NCI-H526 (cell line): ENCODE measurements around the gene SLC22A23.

Experiments
- DNase-seq, 2 experiments: peaks; one replicate each; lab custom pipeline; 2025; lab: John Stamatoyannopoulos, UW

The SLC22A23 gene

DNA sequence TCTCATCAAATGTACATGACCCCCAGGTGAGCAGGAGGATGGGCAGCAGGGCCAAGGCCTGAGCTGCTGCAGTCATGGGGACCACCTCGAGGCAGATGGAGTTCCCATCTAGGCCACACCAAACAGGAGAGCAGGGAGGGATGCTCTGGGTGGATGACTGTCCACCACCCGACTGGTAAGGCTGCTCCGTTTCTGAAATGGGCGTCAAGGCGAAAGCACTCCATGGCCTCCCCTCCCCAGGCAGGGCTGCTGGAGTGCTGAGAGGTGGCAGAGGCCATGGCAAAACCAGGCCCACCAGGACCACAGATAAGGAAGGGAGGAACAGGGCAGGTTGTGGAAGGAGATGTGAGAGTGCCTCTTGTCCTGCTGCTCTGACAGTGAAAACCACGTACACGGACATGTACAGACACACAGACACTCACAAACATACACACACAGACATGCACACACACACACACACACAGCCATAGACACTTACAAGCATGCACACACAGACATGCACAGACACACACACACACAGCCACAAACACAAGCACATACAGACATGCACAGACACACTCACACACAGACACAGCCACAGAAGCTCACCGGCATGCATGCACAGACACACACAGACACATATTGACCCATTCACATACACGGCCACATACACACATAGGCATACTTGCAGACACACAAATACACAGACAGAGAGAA, 104.9 kb downstream of the SLC22A23 start:
- peak in 1 of 2 experiments; percentile 55 for DNase-seq

DNA sequence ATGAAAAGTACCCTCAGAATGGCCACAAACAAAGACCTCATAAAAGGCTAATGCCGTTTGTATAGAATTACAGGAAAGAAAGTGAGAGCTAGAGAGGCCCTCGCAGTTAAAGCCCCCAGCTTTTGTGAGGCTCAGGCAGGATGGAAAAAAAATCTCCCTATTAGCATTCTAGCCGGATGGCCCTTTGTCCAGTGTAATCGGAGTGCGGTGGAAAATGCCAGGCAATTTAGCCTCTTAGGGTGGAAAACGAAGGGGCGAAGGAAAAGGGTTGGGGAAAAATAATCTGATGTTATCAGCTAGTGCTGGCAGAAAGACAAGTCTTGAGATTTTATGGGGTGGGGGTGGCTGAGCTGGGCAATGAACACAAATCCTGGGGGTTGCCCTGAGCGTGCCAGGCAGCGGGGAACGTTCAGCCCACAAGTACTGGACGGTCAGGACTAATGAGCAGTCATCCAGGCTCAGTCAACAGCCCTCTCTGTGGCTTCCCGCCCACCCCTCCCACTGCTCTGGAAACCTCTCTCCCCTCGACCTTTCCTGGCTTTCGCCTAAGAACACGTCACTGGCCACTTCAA, 105.7 kb downstream of the SLC22A23 start:
- peak; percentile 63 to 65 for DNase-seq

DNA sequence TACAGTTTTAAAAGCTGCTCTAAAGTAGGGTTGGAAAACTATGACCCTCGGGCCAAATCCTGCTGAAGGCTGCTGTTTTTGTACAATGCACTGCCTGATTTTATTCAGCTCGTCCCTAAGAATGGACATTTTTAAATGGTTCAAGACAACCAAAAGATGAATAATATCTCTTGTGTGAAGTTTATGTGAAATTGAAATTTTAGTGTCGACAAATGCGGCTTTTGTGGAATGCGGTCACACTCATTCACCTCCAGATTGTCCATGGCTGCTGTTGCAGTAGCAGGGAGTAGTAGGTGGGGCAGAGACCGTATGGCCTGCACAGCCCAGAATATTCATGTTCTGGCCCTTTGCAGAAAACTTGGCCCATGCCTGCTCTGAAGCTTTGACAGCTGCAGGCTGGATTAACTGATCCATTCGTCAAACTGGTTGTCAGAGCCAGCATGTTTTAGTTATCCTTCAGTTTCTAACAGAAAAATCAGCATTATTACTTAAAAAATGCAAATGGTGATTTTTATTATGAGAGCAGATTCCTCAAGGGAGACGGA, 106.5 kb downstream of the SLC22A23 start:
- peak in 1 of 2 experiments; percentile 30 for DNase-seq

DNA sequence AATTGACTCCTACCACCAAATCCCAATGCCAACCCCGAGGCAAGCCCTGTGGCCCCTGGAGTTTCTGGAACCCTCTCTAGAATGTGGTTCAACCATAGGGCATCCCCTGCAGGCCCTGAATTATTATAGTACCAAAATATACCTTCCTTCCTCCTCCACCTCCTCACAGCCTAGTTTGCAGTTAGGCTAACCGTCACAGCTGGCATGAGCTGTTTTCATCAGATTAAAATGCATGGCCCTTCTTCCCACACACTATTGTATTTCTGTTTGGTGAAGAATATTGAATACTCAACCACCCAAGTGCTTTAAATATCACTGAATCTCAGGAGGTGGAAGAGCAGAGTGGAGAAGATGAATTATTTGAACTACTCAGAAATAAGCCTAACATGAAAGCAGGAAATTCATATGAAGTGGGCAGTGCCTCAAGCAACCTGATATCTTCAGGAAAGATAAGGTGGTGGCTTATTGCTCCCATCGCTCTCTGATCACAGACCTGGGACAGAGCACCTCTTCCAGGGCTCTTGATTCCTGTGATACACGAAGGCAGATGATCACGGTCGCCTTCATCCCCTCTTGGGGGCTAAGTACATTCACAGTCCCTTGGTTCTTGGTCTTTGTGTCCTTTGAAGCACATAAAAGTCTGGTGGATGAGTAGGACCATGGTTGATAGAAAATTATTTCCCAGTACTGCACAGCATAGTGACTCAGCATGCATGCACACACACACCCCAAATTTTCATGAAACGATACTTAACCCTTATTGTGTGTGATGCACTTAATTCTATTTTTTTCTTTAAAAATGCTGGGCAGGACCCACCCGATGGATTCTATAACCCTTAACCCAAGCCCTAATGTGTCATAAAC, 107.2 kb downstream of the SLC22A23 start:
- peak; percentile 48 to 49 for DNase-seq

DNA sequence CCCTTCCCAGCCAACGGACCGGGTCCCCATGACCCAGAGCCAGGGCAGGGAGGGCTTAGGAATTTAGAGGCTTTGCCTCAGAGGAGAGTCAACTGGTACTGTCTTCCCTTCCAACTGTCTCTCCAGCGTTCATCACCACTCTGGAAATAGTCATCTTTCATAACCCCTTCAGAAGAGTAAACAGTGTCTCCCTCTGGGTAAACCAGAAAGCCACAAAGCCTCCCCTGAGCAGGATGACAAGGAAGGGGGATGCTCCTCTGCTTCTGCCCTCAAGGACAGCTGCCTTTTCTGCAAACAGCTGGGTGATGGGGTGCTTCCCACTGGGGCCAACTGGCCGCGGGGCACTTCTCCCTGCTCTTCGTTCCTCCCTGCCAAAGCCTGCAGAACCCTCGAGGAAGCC, 108.0 kb downstream of the SLC22A23 start:
- DNase-seq = peak in 1 of 2 experiments; percentile 19

DNA sequence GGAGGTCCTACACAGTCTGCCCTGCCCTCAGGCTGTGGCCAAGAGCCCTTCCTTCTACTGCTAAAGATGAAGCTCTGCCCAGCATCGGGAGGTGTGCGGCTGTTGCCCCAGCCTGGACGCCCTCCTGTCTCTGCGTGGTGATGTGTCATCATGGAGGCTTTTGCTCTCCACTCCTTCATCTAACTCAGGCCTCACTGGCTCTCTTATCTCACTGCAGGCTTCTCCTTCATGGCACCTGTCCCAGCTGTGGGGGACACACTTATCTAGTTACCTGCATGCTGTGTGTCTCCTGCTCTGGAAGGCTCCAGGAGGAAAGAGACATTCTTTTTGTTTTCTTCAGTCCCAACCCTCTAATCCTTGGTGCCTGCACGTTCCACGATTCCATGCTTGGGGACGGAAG, 109.0 kb downstream of the SLC22A23 start:
- DNase-seq = no peak

DNA sequence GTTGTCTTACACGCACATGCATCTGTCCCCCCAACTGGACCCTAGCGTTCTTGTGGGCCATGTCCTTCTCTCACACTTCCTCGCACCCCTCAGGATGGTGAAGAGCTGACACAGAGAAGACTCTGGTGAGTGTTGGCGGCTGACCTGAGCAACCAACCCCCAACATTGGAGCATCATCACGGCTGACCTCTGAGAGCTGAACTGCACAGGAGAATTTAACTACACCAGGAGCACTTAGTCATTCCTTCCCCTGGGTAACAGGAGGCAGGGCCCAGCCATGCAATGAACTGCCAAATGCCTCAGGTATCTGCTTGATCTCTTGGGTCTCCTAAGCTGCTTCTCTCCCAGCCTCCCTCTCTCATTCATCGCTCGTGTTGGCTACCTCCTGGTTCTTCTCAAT, 109.6 kb downstream of the SLC22A23 start:
- no peak for DNase-seq

DNA sequence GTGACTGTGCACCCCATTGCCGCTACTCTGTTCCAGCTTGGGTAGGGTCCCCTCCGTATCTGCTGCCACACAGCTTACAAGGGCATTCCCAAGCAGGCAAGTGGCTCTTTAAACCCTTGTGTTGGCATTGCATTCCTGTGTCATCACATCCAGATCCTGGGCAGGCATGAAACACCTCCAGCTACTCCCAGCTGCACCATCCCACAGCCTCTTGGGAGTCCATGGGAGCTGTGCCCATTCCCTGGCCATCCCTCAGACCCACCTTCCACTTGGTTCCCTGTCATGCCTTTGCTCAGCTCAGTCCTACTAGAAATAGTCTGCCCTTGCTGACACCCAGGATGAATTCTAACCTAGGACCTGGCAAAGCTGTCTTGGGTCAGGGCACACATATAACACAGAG, 110.4 kb downstream of the SLC22A23 start:
- no peak for DNase-seq

DNA sequence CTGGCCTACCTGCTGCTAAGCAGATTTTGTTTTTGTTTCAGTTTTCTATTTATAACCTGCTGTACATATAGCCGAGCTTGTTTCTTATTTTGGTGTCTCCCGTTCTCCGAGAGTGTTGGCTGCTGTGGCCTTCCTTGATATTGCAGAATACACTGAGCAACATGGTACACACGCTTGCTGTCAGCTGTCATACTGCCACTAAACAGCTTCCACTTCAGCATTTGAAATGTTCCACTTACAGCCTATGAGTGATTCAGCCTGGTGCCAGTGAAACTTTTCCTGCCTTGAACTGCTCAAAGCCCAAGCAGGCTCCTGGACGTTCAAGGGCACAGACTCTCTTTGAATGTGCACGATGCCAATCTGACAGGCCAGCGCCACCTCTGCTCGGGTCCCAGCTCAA, 111.0 kb downstream of the SLC22A23 start:
- no peak for DNase-seq

DNA sequence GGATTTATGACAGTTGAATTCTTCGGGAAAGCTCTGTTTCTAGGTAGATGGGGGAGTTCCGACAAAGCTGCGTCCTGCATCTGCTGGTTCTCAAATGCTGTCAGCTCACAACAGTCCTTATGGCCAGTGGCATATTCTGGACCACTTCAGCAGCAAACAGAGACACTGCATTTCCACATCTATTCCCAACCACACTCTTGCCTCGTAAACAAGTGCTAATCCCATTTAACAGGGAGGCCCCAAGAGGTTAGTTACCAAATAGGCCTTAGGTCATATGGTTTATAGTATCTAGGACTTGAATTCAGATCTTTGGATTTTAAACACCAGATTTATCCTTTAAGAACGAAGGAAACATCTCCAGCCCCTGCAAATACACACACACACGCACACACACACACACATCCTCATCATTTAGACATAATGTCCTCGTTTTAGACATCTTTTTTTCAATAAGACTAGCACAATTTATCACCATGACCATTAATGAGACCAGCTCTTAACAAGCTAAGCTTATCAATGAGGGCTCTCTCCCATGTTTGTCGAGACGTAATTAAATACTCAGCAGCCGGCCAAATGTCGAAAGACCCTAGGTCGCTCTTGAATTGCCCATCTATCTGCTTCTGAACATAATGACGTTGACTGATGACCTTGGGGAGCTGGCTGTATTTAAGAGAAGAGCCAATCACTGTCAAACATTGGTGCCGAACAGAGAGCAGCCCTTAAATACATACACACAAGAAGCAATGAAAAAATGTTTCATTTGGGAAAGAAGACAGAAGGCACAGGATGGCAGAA, 113.6 kb downstream of the SLC22A23 start:
- DNase-seq = no peak

DNA sequence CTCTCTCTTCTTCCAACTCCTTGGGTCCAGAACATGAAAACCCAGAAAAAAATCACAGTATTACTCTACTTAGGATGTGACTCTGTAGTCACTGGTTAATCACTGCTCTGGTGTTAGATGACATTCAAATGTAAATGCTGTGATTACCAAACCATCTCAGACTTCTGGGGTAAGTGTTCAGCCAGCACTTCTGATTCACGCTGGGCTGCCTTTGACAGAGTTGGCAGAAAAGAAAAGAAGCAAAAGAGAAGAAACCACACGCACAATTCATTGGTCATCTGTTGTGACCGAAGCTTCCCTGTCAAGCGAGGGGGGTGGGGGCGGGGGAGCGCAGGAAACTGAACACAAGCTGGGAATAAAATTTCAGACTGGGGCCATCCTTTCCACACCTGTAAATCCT, 115.4 kb downstream of the SLC22A23 start:
- DNase-seq = no peak

DNA sequence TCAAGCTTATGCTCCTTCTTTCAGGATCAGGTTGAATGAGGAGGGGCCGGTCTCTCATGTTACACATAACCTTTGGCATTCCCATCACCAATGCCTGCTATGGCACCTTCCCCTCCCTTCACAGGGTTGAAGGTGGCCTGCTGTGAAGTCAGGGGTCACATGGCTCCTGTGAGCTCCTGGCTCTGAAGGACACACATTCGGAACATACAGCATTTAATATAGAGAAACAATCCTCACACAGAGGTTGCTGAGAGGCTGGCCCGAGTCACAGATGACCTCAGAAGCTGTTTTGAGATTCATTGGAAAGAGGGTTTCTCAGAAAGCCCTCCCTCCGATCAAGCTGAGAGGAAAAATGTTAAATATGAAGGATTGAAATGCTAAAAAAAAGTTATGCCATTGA, 116.0 kb downstream of the SLC22A23 start:
- DNase-seq = no peak

DNA sequence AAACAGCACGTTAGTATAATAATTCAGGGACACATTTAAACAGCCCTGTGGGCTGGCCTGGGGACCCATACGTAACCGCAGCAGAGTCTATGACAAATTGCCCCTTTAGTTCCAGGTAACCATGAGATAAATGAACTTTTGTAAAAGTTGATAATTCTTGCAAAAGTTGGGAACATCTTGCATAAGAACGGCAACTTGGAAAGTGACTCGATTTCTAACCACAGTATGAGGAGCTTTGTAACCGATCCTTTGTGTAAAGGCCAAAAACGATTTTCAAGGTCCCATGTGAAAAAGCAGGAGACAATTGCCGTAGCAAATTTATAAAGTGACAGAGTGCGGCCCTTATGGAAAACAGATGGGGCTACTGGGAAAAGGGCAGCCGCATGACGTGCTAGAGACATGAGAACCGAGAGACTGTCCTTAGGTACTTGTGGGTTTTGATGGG, 116.5 kb downstream of the SLC22A23 start:
- DNase-seq = no peak

DNA sequence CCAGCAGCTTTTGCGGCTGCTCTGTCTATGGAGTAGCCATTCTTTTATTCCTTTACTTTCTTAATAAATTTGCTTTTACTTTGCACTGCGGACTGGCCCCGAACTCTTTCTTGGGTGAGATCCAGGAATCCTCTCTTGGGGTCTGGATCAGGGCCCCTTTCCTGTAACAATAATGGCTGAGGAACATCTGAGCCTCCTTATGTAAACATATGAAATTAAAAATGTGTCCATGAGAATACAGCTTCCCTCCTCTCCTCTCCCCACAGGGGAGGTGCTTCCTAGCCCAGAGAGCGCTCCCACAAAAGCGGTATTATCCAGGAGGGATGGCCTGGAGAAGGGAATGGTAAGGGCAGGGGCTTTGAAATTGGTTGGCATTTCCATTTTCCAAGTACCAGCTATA, 117.0 kb downstream of the SLC22A23 start:
- DNase-seq = no peak

DNA sequence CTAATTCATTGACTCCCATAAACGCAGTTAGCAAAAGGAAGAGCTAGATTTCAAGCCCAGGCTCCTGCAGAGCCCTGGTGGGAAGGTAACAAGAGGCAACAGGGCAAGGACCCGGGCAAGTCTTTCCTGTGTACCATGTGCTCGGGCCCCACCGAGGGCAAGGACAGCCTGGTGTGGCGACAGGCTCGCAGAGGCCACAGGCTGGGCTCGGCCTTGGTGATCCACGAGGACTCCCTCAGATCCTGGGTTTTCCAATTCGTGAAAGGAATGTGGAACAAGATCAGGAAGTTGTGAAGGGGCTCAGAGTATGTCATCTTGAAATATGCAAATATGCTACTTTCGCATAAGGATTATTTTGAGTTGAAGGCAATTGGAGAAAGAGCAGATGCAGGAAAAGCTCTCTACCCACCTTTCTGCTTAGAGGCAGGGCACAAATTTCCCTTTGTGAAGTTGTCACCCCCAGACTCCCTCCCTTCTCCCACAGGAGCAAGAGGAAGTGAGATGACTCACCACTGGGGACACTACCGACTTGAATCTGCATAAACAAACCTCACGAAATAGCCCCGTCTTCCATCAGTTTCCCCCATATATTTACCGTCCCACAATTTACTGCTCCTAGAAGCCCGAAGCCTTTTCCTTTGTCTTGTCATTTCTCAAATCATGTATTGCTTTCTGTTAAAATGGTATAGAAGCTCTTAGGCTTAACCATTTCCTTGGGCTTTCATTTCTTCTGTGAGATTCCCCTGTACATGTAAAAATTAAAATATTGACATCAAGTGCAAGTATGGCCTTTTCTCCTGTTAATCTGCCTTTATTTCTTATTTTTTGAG, 119.1 kb downstream of the SLC22A23 start:
- no peak for DNase-seq

DNA sequence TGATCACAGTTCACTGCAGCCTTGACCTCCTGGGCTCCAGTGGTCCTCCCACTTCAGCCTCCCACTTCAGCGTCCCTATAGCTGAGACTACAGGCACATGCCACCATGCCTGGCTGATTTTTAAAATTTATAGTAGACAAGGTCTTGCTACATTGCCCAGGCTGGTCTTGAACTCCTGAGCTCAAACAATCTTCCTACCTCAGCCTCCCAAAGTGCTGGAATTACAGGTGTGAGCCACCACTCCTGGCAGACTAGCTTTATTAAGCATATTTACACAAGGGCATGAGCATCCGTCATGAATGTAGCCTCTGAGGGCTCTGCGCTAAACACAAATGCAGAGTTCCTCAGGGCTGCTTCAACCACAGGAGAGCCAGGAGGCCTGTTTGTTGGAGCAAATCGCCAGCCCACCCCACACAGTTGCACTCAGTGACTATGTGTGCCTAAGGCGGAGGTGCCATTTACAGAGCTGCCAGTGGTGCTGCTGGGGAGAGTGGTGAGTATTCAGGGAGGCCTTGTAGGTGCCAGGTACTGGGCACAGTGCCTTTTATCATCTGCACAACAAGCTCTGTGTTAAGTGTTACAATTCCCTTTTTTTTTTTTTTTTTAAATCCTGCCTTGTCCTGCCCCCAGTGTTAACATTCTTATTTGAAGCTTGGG, 119.9 kb downstream of the SLC22A23 start:
- DNase-seq = no peak

DNA sequence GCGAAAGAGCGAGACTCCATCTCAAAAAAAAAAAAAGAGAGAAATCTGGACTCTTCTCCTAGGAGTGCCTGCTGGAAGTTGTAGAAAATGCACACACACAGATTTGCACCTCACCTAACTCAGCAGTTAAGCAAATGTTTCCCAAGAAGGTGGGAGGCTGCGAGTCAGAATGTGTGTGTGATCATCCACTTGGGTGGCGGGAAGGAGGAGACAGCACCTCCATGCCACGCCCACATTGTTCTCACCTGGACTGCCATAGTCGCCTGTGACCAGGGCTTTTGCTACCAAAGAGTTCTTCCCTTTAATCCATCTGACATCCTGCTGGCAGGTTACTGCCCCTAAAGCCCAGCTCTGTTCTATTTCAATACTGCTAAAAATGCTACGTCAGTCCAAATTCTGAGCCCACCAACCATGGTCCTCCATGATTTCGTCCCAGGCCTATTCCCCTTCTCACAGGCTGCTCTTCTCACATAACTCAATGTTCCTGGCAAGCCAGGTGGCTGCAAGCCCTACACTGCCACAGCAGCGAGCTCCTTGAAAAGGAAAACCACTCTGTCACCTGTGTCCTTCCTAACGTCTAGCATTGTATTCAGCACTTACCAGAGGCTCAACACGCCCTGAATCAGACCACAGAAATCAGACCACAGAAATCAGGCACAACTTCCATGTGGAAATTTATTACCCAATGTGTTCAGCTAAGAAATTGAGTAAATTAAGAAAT, 120.6 kb downstream of the SLC22A23 start:
- no peak for DNase-seq

DNA sequence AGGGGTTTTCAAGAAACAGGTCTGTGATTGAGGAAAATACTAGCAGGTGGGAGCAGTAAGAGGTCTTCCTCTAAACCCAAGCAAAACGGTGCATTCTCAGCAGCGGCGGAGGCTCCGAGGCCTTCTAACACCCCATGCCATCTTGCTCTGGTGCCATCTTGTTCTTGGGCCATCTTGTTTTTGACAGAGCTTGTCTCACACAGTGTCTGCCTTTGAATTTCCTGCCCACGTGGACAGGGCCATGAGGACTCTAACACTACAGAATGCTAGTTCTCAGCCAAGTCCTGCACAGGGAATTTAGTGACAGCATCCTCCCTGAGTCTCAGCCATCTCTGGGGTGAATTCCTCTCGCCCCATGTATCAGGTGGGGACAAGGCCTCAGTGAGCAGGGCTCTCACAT, 121.7 kb downstream of the SLC22A23 start:
- DNase-seq = no peak

DNA sequence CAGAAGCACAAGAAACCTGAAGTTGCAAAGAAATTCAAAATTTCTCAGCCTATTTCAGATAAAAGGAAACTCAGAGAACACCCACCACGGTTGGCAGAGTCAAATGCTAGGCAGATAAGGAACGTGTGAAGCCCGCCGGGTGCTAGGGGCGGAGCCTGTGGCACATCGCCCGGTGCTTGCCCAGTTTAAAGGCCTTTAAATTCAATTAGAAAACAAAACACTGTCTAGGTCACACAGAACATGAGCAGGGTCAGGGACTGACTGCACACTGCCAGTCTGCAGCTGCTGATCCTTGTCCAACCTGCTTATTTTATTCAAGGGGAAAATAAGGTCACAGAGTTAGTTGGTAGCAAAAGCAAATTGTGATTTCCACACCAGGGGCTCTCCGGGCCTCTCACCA, 122.3 kb downstream of the SLC22A23 start:
- no peak for DNase-seq

DNA sequence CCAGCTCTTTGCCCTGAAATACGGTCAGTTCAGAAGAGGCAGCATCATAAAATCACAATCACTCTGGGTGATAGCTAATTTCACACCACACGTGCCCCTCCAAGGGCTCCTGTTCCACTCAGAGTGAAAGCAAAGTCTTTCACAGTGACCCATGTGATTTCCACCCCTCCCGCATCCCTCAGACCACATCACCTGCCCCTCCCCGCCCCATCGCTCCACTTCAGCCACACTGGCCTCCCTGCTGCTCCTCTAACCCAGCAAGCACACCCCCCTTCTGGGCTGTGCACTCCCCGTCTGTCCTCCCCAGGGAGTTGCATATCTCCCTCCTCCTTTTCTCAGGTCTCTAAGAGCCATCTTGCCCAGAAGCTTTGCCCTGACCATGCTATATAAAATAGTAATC, 123.6 kb downstream of the SLC22A23 start:
- no peak for DNase-seq
